HepG2 (cell line): ENCODE measurements around the gene FITM1. TPM values are rescaled to one million over a fixed set of nuclear protein-coding genes. Genes with fewer than 3 reads are reported as not detected.

Experiments
- AHDC1 ChIP-seq: sonication (generic); formaldehyde crosslinking; IDR thresholded peaks from 2 replicates; pipeline ENCODE4 v1.5.1; 2020; ENCODE audit warnings: mild to moderate bottlenecking, missing genetic modification reagents, borderline replicate concordance
- ARID5B ChIP-seq: IDR thresholded peaks from 2 replicates; pipeline ENCODE4 v1.4.0; 2020; ENCODE audit warnings: mild to moderate bottlenecking, missing genetic modification reagents
- HCFC1 ChIP-seq: fragments of 150-350 bp; IDR thresholded peaks from 2 replicates; pipeline ENCODE4 v1.6.1; 2014; ENCODE audit warnings: low read depth, low read length
- HDAC1 ChIP-seq: sonication (generic); formaldehyde crosslinking; IDR thresholded peaks from 2 replicates; pipeline ENCODE4 v1.5.1; 2020; ENCODE audit warnings: mild to moderate bottlenecking, missing genetic modification reagents
- HDAC2 ChIP-seq: sonication (generic); formaldehyde crosslinking; IDR thresholded peaks from 2 replicates; pipeline ENCODE4 v1.4.0; 2020; ENCODE audit warnings: missing genetic modification reagents
- KDM5B ChIP-seq: sonication (generic); formaldehyde crosslinking; IDR thresholded peaks from 2 replicates; pipeline ENCODE4 v1.4.0; 2020; ENCODE audit warnings: missing genetic modification reagents, mild to moderate bottlenecking, borderline replicate concordance
- NFIB ChIP-seq: sonication (generic); formaldehyde crosslinking; IDR thresholded peaks from 2 replicates; pipeline ENCODE4 v1.9.0; 2021; ENCODE audit warnings: missing genetic modification reagents, mild to moderate bottlenecking, borderline replicate concordance
- NR2F1 ChIP-seq, 2 experiments: fragments of 450-650 bp in 1 of 2; formaldehyde crosslinking in 1 of 2; IDR thresholded peaks; 2 replicates each; pipeline versions ENCODE4 v1.5.0 to v1.6.1; 2016 to 2020; ENCODE audit warnings: mild to moderate bottlenecking in 1 of 2, missing compliant biosample characterization in 1 of 2, missing genetic modification reagents in 1 of 2, moderate library complexity in 1 of 2
- PHF8 ChIP-seq: sonication (generic); formaldehyde crosslinking; IDR thresholded peaks from 2 replicates; pipeline ENCODE4 v1.5.0; 2020; ENCODE audit warnings: missing genetic modification reagents
- RAD21 ChIP-seq: fragments of 450-650 bp; formaldehyde crosslinking; IDR thresholded peaks from 2 replicates; pipeline ENCODE4 v1.5.0; 2020; ENCODE audit warnings: mild to moderate bottlenecking
- YY1 ChIP-seq: IDR thresholded peaks from 2 replicates; pipeline ENCODE4 v1.6.1; 2011; ENCODE audit warnings: low read length, low read depth, moderate library complexity, mild to moderate bottlenecking; ENCODE audit not compliant: insufficient read depth, insufficient replicate concordance
- ZBTB25 ChIP-seq: IDR thresholded peaks from 2 replicates; pipeline ENCODE4 v1.6.1; 2018; ENCODE audit warnings: missing genetic modification reagents
- ZBTB38 ChIP-seq: sonication (generic); formaldehyde crosslinking; IDR thresholded peaks from 2 replicates; pipeline ENCODE4 v1.5.1; 2020; ENCODE audit warnings: mild to moderate bottlenecking, missing genetic modification reagents
- ZNF350 ChIP-seq: sonication (generic); formaldehyde crosslinking; IDR thresholded peaks from 2 replicates; pipeline ENCODE4 v1.4.0; 2020; ENCODE audit warnings: mild to moderate bottlenecking, low read depth, missing genetic modification reagents, borderline replicate concordance
- ZNF567 ChIP-seq: sonication (generic); formaldehyde crosslinking; IDR thresholded peaks from 2 replicates; pipeline ENCODE4 v1.8.1; 2023; ENCODE audit warnings: mild to moderate bottlenecking, missing genetic modification reagents, borderline replicate concordance
- ZNF841 ChIP-seq: sonication (generic); formaldehyde crosslinking; IDR thresholded peaks from 2 replicates; pipeline ENCODE4 v1.8.1; 2023; ENCODE audit warnings: missing genetic modification reagents, borderline replicate concordance
- polyA plus RNA-seq, 8 experiments: library from polyadenylated mRNA; depleted of rRNA in 3 of 8; stranded (reverse) in 7 of 8; unstranded in 1 of 8; fragments of >200 nt; fragmentation: Illumina TruSeq in 4 of 8; extraction: Trizol in 4 of 8; gene quantifications; 2 replicates each; pipeline versions ENCODE4 v1.2.1 to v1.2.3, GENCODE V29; 2011 to 2016; ENCODE audit warnings: low read depth in 4 of 8, missing spikeins in 1 of 8, mixed read lengths in 1 of 8; ENCODE audit not compliant: insufficient read depth in 1 of 8
- total RNA-seq, 5 experiments: library from RNA; depleted of rRNA; stranded (reverse); fragments of >200 nt; fragmentation: Illumina TruSeq; extraction: Trizol; gene quantifications; 2 replicates each; pipeline ENCODE4 v1.2.3, GENCODE V29; 2016; ENCODE audit warnings: low read depth in 1 of 5

Gene FITM1
- total and polyA plus RNA-seq, 2 of the 13 experiments (the other 11 are each of a cell fraction or from before 2014, with no cell fraction given): 2.7 to 5.8 TPM

GRCh38 chr14:24110060-24110459 lies 20.4 kb upstream of the FITM1 start (continued):
- TF ChIP-seq ARID5B: peak; percentile 54
- no peak for TF ChIP-seq AHDC1 (CRISPR knock-in tag)
- no peak for TF ChIP-seq HCFC1
- TF ChIP-seq NR2F1 (CRISPR knock-in tag; IDR thresholded peaks at IDR 0.05): no peak
- peak; percentile 44; the same call in 1 of the 2 replicates for TF ChIP-seq ZBTB38 (CRISPR knock-in tag)
- no peak for TF ChIP-seq PHF8 (CRISPR knock-in tag)
- TF ChIP-seq KDM5B (CRISPR knock-in tag): no peak
- TF ChIP-seq ZNF567 (CRISPR knock-in tag): no peak
- no peak for TF ChIP-seq NFIB (CRISPR knock-in tag)
- TF ChIP-seq YY1: no peak
- no peak for TF ChIP-seq ZNF350 (CRISPR knock-in tag)
- TF ChIP-seq HDAC1 (CRISPR knock-in tag): no peak
- TF ChIP-seq ZBTB25: 0 out of 2 replicates have a peak, but pooled peaks have one; percentile 7
- no peak for TF ChIP-seq HDAC2
- TF ChIP-seq ZNF841 (CRISPR knock-in tag): no peak
- TF ChIP-seq RAD21 (CRISPR knock-in tag): no peak
- TF ChIP-seq, all 625 proteins: peak for 46
